BLaER1 (cell line): Measurements from ENCODE around the gene SYNGR3.
"Not testable (repeated sequence)": the region's sequence is repeated elsewhere in the genome, so short reads cannot be mapped to it uniquely, and the experiment has no call there.

Experiments
- H3K27ac ChIP-seq: shearing (Covaris generic); formaldehyde crosslinking; 2 replicates; pipeline ENCODE4 v1.8.1; 2022
- H3K27me3 ChIP-seq: shearing (Covaris generic); formaldehyde crosslinking; 2 replicates; pipeline ENCODE4 v1.8.1; 2022
- H3K36me3 ChIP-seq: shearing (Covaris generic); formaldehyde crosslinking; 2 replicates; pipeline ENCODE4 v1.8.1; 2022
- H3K4me1 ChIP-seq: shearing (Covaris generic); formaldehyde crosslinking; 2 replicates; pipeline ENCODE4 v1.8.1; 2022
- H3K4me2 ChIP-seq: shearing (Covaris generic); formaldehyde crosslinking; 2 replicates; pipeline ENCODE4 v1.8.1; 2022
- H3K4me3 ChIP-seq: shearing (Covaris generic); formaldehyde crosslinking; 2 replicates; pipeline ENCODE4 v1.8.1; 2022
- H3K9ac ChIP-seq: shearing (Covaris generic); formaldehyde crosslinking; 2 replicates; pipeline ENCODE4 v1.8.1; 2022
- H3K9me3 ChIP-seq: shearing (Covaris generic); formaldehyde crosslinking; 2 replicates; pipeline ENCODE4 v1.8.1; 2022
- H4K20me1 ChIP-seq: shearing (Covaris generic); formaldehyde crosslinking; 2 replicates; pipeline ENCODE4 v1.8.1; 2022
- Cebpa-rat ChIP-seq: shearing (Covaris generic); IDR thresholded peaks from 2 replicates; pipeline ENCODE4 v1.8.1; 2022

SYNGR3 gene

GRCh38 chr16:1945559-1946391 lies 44.0 kb upstream of the SYNGR3 start:
- Histone ChIP-seq H4K20me1 (peaks cover 19% of the 10 kb centered on the region), H3K9ac (no peak overlapping the region), H3K4me2 (no peak overlapping the region), H3K27me3 (peaks cover 10% of the 10 kb centered on the region; the same call in 1 of the 2 replicates), H3K27ac (no peak overlapping the region), H3K9me3 (no peaks in the 10 kb centered on the region), H3K4me1 (peaks cover 27% of the 10 kb centered on the region), H3K36me3 (no peaks in the 10 kb centered on the region), H3K4me3 (no peak overlapping the region)
- no peak for TF ChIP-seq Cebpa-rat

- H3K4me1 ChIP-seq, result peaks cover 17% of the 10 kb centered on the region
- no peaks in the 10 kb centered on the region for H3K36me3 ChIP-seq
- H4K20me1 ChIP-seq, result peaks cover 9% of the 10 kb centered on the region
- TF ChIP-seq Cebpa-rat, result no peak
- H3K9me3 ChIP-seq, result no peaks in the 10 kb centered on the region
- H3K4me3 ChIP-seq, result no peak overlapping the region
- no peak overlapping the region for H3K4me2 ChIP-seq
- H3K27me3 ChIP-seq, result peaks cover 9% of the 10 kb centered on the region; the same call in 1 of the 2 replicates
- no peak overlapping the region for H3K27ac ChIP-seq
- H3K9ac ChIP-seq, result no peak overlapping the region
These were observed 43.0 kb upstream of the SYNGR3 start for GRCh38 chr16:1946495-1947368.

GRCh38 chr16:1947369-1947670 lies 42.5 kb upstream of the SYNGR3 start:
- H4K20me1 ChIP-seq, result peaks cover 4% of the 10 kb centered on the region
- peaks cover 3% of the 10 kb centered on the region; the same call in 1 of the 2 replicates for H3K27me3 ChIP-seq
- no peak for TF ChIP-seq Cebpa-rat
- H3K9ac ChIP-seq, result no peak overlapping the region
- no peak overlapping the region for H3K4me3 ChIP-seq
- H3K4me1 ChIP-seq, result peaks cover 11% of the 10 kb centered on the region
- H3K36me3 ChIP-seq, result no peaks in the 10 kb centered on the region
- no peak overlapping the region for H3K4me2 ChIP-seq
- H3K27ac ChIP-seq, result no peak overlapping the region
- H3K9me3 ChIP-seq, result no peaks in the 10 kb centered on the region

- no peaks in the 10 kb centered on the region for H3K4me1 ChIP-seq
- H3K27me3 ChIP-seq, result no peaks in the 10 kb centered on the region
- H3K9me3 ChIP-seq, result no peaks in the 10 kb centered on the region
- H3K9ac ChIP-seq, result no peak overlapping the region
- H3K27ac ChIP-seq, result no peak overlapping the region
- H4K20me1 ChIP-seq, result no peaks in the 10 kb centered on the region
- H3K4me2 ChIP-seq, result no peak overlapping the region
- H3K4me3 ChIP-seq, result no peak overlapping the region
- TF ChIP-seq Cebpa-rat, result no peak
- H3K36me3 ChIP-seq, result no peaks in the 10 kb centered on the region
These were observed 40.3 kb upstream of the SYNGR3 start for GRCh38 chr16:1949507-1949906.

- no peaks in the 10 kb centered on the region for H4K20me1 ChIP-seq
- TF ChIP-seq Cebpa-rat, result no peak
- no peak overlapping the region for H3K4me3 ChIP-seq
- H3K36me3 ChIP-seq, result no peaks in the 10 kb centered on the region
- H3K27ac ChIP-seq, result no peak overlapping the region
- H3K27me3 ChIP-seq, result no peaks in the 10 kb centered on the region
- no peaks in the 10 kb centered on the region for H3K9me3 ChIP-seq
- no peak overlapping the region for H3K4me2 ChIP-seq
- H3K4me1 ChIP-seq, result no peaks in the 10 kb centered on the region
- no peak overlapping the region for H3K9ac ChIP-seq
These were observed 39.7 kb upstream of the SYNGR3 start for GRCh38 chr16:1950047-1950446.

GRCh38 chr16:1950559-1950958 lies 39.2 kb upstream of the SYNGR3 start:
- Histone ChIP-seq H3K4me2 (no peak overlapping the region), H3K9me3 (no peaks in the 10 kb centered on the region)
- TF ChIP-seq Cebpa-rat, result no peak

GRCh38 chr16:1953734-1954133 lies 36.0 kb upstream of the SYNGR3 start:
- Histone ChIP-seq H3K27ac (no peak overlapping the region), H3K36me3 (no peaks in the 10 kb centered on the region), H3K27me3 (no peaks in the 10 kb centered on the region), H3K4me1 (no peaks in the 10 kb centered on the region), H4K20me1 (no peaks in the 10 kb centered on the region), H3K4me3 (no peak overlapping the region), H3K4me2 (no peak overlapping the region), H3K9me3 (no peaks in the 10 kb centered on the region), H3K9ac (no peak overlapping the region)
- TF ChIP-seq Cebpa-rat, result no peak

More at GRCh38 chr16:1950559-1950958, 39.2 kb upstream of the SYNGR3 start:
- H3K36me3 ChIP-seq, result no peaks in the 10 kb centered on the region
- H3K27me3 ChIP-seq, result no peaks in the 10 kb centered on the region
- H4K20me1 ChIP-seq, result no peaks in the 10 kb centered on the region
- no peak overlapping the region for H3K9ac ChIP-seq
- H3K4me3 ChIP-seq, result no peak overlapping the region
- no peak overlapping the region for H3K27ac ChIP-seq
- H3K4me1 ChIP-seq, result no peaks in the 10 kb centered on the region

- Histone ChIP-seq H3K4me1 (peaks cover 24% of the 10 kb centered on the region), H3K36me3 (peaks cover 16% of the 10 kb centered on the region), H4K20me1 (peaks cover 25% of the 10 kb centered on the region)
- H3K4me3 ChIP-seq, H3K27me3 ChIP-seq, H3K27ac ChIP-seq, H3K9me3 ChIP-seq, H3K9ac ChIP-seq, H3K4me2 ChIP-seq: not testable (repeated sequence)
These were observed 32.2 kb upstream of the SYNGR3 start for GRCh38 chr16:1957434-1958142.

GRCh38 chr16:1958143-1958491 lies 31.7 kb upstream of the SYNGR3 start:
- H3K27me3 ChIP-seq, H3K9ac ChIP-seq, H3K27ac ChIP-seq, H3K4me2 ChIP-seq, H3K4me3 ChIP-seq, H3K9me3 ChIP-seq: not testable (repeated sequence)
- H3K36me3 ChIP-seq, result peaks cover 21% of the 10 kb centered on the region
- peaks cover 29% of the 10 kb centered on the region for H3K4me1 ChIP-seq
- H4K20me1 ChIP-seq, result peaks cover 31% of the 10 kb centered on the region
